Heart right ventricle (tissue), 16 donors: Measurements from ENCODE around the gene ANAPC16. TPM values are rescaled to one million over a fixed set of nuclear protein-coding genes. Genes with fewer than 3 reads are reported as not detected.
A peak's percentile ranks its signal among the peaks of the same experiment; 100 is the strongest.
"Not testable (repeated sequence)": the region's sequence is repeated elsewhere in the genome, so short reads cannot be mapped to it uniquely, and the experiment has no call there.

ENCODE experiments used
- ATAC-seq, 8 donors: fragments of 200-7000 bp; cut with Tn5 transposase; one replicate each; pipeline ENCODE4 v1.9.1; 2020; ENCODE audit warnings: mild to moderate bottlenecking in 8 of 8, moderate library complexity in 8 of 8, moderate number of reproducible peaks in 1 of 8
- DNase-seq, 2 donors: peaks; one replicate each; pipeline ENCODE4 v3.0.0-alpha.2; 2020
- H3K27ac ChIP-seq, 10 donors: fragments of 200-600 bp; sonication (generic) in 2 of 10; one replicate each; pipeline versions ENCODE4 v1.5.0 to v1.8.0; 2020 to 2022; ENCODE audit warnings: mild to moderate bottlenecking in 3 of 10
- H3K27me3 ChIP-seq, 7 donors: fragments of 200-600 bp; one replicate each; pipeline ENCODE4 v1.8.0; 2021 to 2022; ENCODE audit warnings: mild to moderate bottlenecking in 2 of 7
- H3K36me3 ChIP-seq, 9 donors: fragments of 200-600 bp; sonication (generic) in 1 of 9; one replicate each; pipeline versions ENCODE4 v1.5.0 to v1.8.0; 2020 to 2022; ENCODE audit warnings: mild to moderate bottlenecking in 2 of 9
- H3K4me1 ChIP-seq, 9 donors: fragments of 200-600 bp; sonication (generic) in 1 of 9; one replicate each; pipeline versions ENCODE4 v1.5.0 to v1.8.0; 2020 to 2022; ENCODE audit warnings: mild to moderate bottlenecking in 4 of 9
- H3K4me3 ChIP-seq, 10 donors: fragments of 200-600 bp; sonication (generic) in 2 of 10; one replicate each; pipeline versions ENCODE4 v1.5.0 to v1.8.0; 2020 to 2022; ENCODE audit warnings: mild to moderate bottlenecking in 7 of 10, moderate library complexity in 2 of 10
- H3K9me3 ChIP-seq, 11 donors: fragments of 200-600 bp in 10 of 11; sonication (generic) in 2 of 11; one replicate each; pipeline versions ENCODE4 v1.5.0 to v1.8.0; 2013 to 2022; ENCODE audit warnings: mild to moderate bottlenecking in 2 of 11, control low read depth in 1 of 11, moderate library complexity in 1 of 11
- WGBS, 2 donors: extraction: QIAGEN DNeasy Blood & Tissue Kit; methylation state at CpG; one replicate each; pipeline ENCODE4 v1.1.7; 2013; ENCODE audit warnings: inconsistent platforms in 1 of 2; 5-methylcytosine and 5-hydroxymethylcytosine counted together
- intact Hi-C, 10 donors: fragments of 100-400 bp; cut with DNase I; formaldehyde crosslinking; loops; one replicate each; pipeline versions ENCODE4 v1.11.1 to v1.14.2; 2022
- polyA plus RNA-seq, 2 donors: library from polyadenylated mRNA; stranded (reverse); fragments of 200-250 nt; gene quantifications; one replicate each; pipeline ENCODE4 v1.2.3, GENCODE V29; 2013
- total RNA-seq, 10 donors: library from RNA; stranded (reverse); fragmentation: NEBNext Ultra II Directional in 3 of 10; extraction: Animal tissue kit (Norgen Biotek cat#: 25700) in 3 of 10; gene quantifications; one replicate each; pipeline versions ENCODE4 v1.2.1 to v1.2.4, GENCODE V29; 2021 to 2023
- TF ChIP-seq, protein P1 (sequence below), 9 donors: fragments of 200-600 bp; sonication (generic) in 2 of 9; IDR thresholded peaks; one replicate each; pipeline versions ENCODE4 v1.5.0 to v1.8.0; 2021 to 2022; ENCODE audit warnings: antibody characterized with exemption in 9 of 9, mild to moderate bottlenecking in 5 of 9, moderate library complexity in 1 of 9
- donor health status: Arrhythmogenic right ventricular cardiomyopathy.
- donor health status: ischemic (EF 13 %, LVEDD 7.1; RV severe dilation, severe dysfunction).
- donor health status: healthy with polysubstance abuse.
- donor health status: DM: no; HTN: yes; CAD: no.
- donor health status: DM: no; HTN: no; CAD: no.
- donor health status: ischemic (EF 25% LVEDD 6.9; RV normal size, moderate dysfunction).
- donor health status: ischemic (EF 25% LVEDD 5.7; RV mildly dilated, moderate dysfunction).
- donor health status: healthy.
- donor health status: DM: yes; HTN: yes; CAD: no.
- donor health status: Ischemic cardiomyopathy.
- donor health status: ischemic (EF 35%, LVEDD 5.7; RV mildly dilated, moderate dysfunction).
- donor health status: nonischemic (EF 11% LVEDD 7.7; RV severe dilation, severe dysfunction).
- donor health status: DM: yes; HTN: yes; CAD: no.
- donor health status: PGD.
- donor health status: ischemic (EF 29% LVEDD 5.4; RV normal size, mild dysfunction).
- donor health status: nonischemic (EF 23%, LVEDD 6.1; RV moderate dilation, normal function).

Gene ANAPC16
- total and polyA plus RNA-seq, 12 donors: 129 to 246 (median 206) TPM

DNA sequence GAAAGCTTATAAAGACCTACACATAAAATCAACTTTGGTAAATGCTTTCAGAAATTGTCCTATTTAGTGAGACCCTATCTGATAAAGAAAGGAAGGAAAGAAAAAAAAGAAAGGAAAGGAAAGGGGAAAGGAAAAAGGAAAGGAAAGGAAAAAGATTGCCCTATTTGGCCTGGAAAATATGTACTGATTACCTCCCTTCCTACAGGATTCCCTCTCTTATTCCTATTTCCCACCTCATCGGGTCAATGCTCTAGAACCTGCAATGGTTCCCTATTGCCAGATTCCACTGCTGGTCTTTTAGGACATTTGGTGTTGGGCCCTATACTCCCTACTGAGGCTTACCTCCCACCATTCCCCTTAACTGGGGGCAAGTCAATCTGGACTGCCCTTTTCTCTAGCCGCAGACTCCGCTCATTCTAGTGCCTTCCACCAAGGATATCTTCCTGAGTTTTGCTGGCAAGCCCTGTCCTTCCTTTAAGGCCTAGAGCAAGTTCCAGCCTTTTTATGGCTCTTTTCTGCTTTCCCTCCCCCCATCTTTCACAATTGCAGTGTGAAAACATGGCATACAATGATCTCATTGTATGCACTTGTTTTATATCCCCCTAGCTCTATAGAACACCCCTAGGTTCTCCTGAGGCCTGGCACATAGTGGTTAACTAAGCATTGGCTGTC lies 62.3 kb downstream of the ANAPC16 start:
- no peak overlapping the region for H3K4me3 ChIP-seq
- peak overlapping the region in 5 of 10 donors; percentile 11 to 99 (median 26) for H3K27ac ChIP-seq
- H3K27me3 ChIP-seq: no peaks in the 10 kb centered on the region
- H3K4me1 ChIP-seq: peaks cover 0 to 35% (median 26%) of the 10 kb centered on the region in 9 donors
- H3K9me3 ChIP-seq: no peaks in the 10 kb centered on the region
- TF ChIP-seq, protein P1, sequence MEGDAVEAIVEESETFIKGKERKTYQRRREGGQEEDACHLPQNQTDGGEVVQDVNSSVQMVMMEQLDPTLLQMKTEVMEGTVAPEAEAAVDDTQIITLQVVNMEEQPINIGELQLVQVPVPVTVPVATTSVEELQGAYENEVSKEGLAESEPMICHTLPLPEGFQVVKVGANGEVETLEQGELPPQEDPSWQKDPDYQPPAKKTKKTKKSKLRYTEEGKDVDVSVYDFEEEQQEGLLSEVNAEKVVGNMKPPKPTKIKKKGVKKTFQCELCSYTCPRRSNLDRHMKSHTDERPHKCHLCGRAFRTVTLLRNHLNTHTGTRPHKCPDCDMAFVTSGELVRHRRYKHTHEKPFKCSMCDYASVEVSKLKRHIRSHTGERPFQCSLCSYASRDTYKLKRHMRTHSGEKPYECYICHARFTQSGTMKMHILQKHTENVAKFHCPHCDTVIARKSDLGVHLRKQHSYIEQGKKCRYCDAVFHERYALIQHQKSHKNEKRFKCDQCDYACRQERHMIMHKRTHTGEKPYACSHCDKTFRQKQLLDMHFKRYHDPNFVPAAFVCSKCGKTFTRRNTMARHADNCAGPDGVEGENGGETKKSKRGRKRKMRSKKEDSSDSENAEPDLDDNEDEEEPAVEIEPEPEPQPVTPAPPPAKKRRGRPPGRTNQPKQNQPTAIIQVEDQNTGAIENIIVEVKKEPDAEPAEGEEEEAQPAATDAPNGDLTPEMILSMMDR (IDR thresholded peaks at IDR 0.05): no peak
- 93 to 96% methylated on average over 3 of the region's 3 CpGs for whole genome bisulfite sequencing, 2 donors
- H3K36me3 ChIP-seq: peaks cover 0 to 24% (median 11%) of the 10 kb centered on the region in 9 donors
- no peak for ATAC-seq
- no peak for DNase-seq
- intact Hi-C loops: loop anchor here in 5 of 10 donors (5.0 kb wide), 3 partner anchors 39 to 49 kb away; no protein-coding TSS in a partner anchor

DNA sequence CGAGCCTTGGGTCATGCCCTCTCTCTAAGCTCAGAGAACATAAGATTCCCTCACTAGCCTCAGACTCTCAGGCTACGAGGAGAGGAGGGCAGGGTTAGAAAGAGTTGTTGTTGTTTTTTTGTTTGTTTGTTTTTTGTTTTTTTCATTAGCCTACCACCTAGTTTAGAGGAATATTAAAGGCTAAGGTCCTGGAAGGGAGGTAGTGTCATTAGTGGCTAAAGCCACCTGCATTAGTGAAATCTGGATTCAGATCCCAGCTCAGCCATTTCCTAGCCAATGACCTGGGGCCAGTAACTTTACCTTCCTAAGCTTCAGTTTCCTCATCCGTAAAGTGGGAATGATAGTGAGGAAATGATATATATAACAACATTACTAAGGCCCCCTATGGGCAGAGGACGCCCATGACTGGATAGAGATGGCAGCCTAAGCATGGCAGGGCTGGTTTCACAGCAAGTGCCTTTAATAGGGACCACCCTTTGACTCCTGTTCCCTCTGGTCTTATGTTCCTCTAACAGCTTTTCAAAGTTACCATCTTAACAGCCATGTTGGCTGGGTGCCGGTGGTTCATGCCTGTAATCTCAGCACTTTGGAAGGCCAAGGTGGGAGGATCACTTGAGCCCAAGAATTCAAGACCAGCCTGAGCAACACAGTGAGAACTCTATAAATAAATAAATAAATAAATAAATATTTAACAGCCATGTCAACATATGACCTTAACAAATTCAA lies 63.0 kb downstream of the ANAPC16 start:
- Histone ChIP-seq H3K4me1 (peaks cover 0 to 34% (median 25%) of the 10 kb centered on the region in 9 donors), H3K36me3 (peaks cover 0 to 24% (median 11%) of the 10 kb centered on the region in 9 donors), H3K27me3 (no peaks in the 10 kb centered on the region), H3K4me3 (no peak overlapping the region), H3K9me3 (no peaks in the 10 kb centered on the region), H3K27ac (peak overlapping the region in 2 of 10 donors; percentile 18 to 99)
- DNase-seq (no peak), ATAC-seq (no peak)
- intact Hi-C loops: loop anchor here in 5 of 10 donors (5.0 kb wide), 3 partner anchors 38 to 48 kb away; no protein-coding TSS in a partner anchor
- WGBS, 2 donors: 88 to 95% methylated on average over 5 of the region's 5 CpGs
- TF ChIP-seq, protein P1 (IDR thresholded peaks at IDR 0.05): no peak

DNA sequence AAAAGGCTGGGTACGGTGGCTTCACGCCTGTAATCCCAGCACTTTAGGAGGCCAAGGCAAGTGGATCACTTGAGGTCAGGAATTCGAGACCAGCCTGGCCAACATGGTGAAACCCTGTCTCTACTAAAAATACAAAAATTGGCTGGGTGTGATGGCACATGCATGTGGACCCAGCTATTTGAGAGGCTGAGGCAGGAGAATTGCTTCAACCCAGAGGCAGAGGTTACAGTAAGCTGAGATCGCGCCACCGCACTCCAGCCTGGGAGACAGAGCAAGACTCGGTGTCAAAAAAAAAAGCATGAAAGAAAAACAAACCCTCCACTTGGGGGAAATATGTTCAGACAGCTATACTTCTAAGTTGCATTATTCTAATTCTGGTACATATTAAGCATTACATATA lies 63.8 kb downstream of the ANAPC16 start:
- WGBS, 2 donors: 85 to 88% methylated on average over 7 of the region's 7 CpGs
- H3K27me3 ChIP-seq, DNase-seq, H3K27ac ChIP-seq, H3K9me3 ChIP-seq, ATAC-seq, H3K4me3 ChIP-seq: not testable (repeated sequence)
- intact Hi-C loops: loop anchor here in 5 of 10 donors (5.0 kb wide), 3 partner anchors 38 to 48 kb away; no protein-coding TSS in a partner anchor
- Histone ChIP-seq H3K36me3 (peaks cover 0 to 20% (median 11%) of the 10 kb centered on the region in 9 donors), H3K4me1 (peaks cover 0 to 35% (median 25%) of the 10 kb centered on the region in 9 donors)

DNA sequence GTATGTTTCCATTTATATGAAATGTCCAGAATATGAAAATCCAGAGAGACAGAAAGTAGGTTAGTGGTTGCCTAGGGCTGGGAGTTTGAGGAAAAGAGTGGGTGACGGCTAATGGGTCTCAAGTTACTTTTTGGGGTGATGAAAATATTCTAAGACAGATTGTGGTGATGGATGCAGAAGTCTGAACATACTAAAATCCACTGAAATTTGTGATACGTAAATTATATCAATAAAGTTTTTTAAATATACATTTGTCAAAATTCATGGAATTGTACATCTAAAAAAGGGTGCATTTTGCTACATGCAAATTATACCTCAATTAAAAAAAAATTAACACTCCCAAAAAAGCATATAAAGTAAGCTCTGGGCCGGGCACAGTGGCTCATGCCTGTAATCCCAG lies 67.3 kb downstream of the ANAPC16 start:
- DNase-seq: no peak
- no peaks in the 10 kb centered on the region for H3K9me3 ChIP-seq
- TF ChIP-seq, protein P1 (IDR thresholded peaks at IDR 0.05): no peak
- peaks cover 0 to 24% (median 0%) of the 10 kb centered on the region in 9 donors for H3K4me1 ChIP-seq
- H3K27me3 ChIP-seq: no peaks in the 10 kb centered on the region
- intact Hi-C loops: no loop called here
- H3K27ac ChIP-seq: no peak overlapping the region
- no peak overlapping the region for H3K4me3 ChIP-seq
- ATAC-seq: no peak
- 96 to 97% methylated on average over 3 of the region's 3 CpGs for WGBS, 2 donors
- no peaks in the 10 kb centered on the region for H3K36me3 ChIP-seq

Other genes starting within 250 kb of the ANAPC16 start
- 10 to 100 TPM in 2 of 10 donors, 1 to 10 TPM in 8; 3.5 to 12.8 (median 6.4) TPM for gene SPOCK2, start 127.5 kb upstream of the ANAPC16 start, total RNA-seq
- gene SPOCK2, start 127.5 kb upstream of the ANAPC16 start, polyA plus RNA-seq: 10 to 100 TPM in 1 of 2 donors, 1 to 10 TPM in 1; 6.7 to 13.4 TPM
- 10 to 100 TPM; 25.2 to 40.5 (median 33.0) TPM for gene ASCC1, start 264 bp downstream of the ANAPC16 start, total RNA-seq
- gene ASCC1, start 264 bp downstream of the ANAPC16 start, polyA plus RNA-seq: 10 to 100 TPM in 1 of 2 donors, 1 to 10 TPM in 1; 8.4 to 35.8 TPM
- 100 to 1,000 TPM in 1 of 10 donors, 10 to 100 TPM in 9; 13.6 to 102 (median 30.2) TPM for gene DDIT4, start 57.9 kb downstream of the ANAPC16 start, total RNA-seq
- 100 to 1,000 TPM in 1 of 2 donors, 10 to 100 TPM in 1; 64.7 to 135 TPM for gene DDIT4, start 57.9 kb downstream of the ANAPC16 start, polyA plus RNA-seq
- 10 to 100 TPM; 24.4 to 32.8 (median 28.9) TPM for gene DNAJB12, start 138.9 kb downstream of the ANAPC16 start, total RNA-seq
- gene DNAJB12, start 138.9 kb downstream of the ANAPC16 start, polyA plus RNA-seq: 10 to 100 TPM; 22.6 to 27.5 TPM